Sigmoid colon (tissue), 7 donors: Measurements from ENCODE around the gene ARID3B. TPM values are rescaled to one million over a fixed set of nuclear protein-coding genes. Genes with fewer than 3 reads are reported as not detected.
A peak's percentile ranks its signal among the peaks of the same experiment; 100 is the strongest.

Experiments used
- DNase-seq: peaks from one replicate; pipeline ENCODE4 v3.0.0-alpha.2; 2019
- H3K27ac ChIP-seq, 4 donors: fragments of 200-600 bp; sonication (generic); one replicate each; pipeline ENCODE4 v1.5.1; 2016 to 2019; ENCODE audit warnings: mild to moderate bottlenecking in 1 of 4
- H3K27me3 ChIP-seq, 3 donors: fragments of 200-600 bp; sonication (generic); one replicate each; pipeline ENCODE4 v1.5.1; 2019; ENCODE audit warnings: mild to moderate bottlenecking in 1 of 3
- H3K36me3 ChIP-seq, 4 donors: fragments of 200-600 bp; sonication (generic); one replicate each; pipeline ENCODE4 v1.5.1; 2016 to 2019
- H3K4me1 ChIP-seq, 4 donors: fragments of 200-600 bp; sonication (generic); one replicate each; pipeline ENCODE4 v1.5.1; 2017 to 2019
- H3K4me3 ChIP-seq, 4 donors: fragments of 200-600 bp; sonication (generic); one replicate each; pipeline ENCODE4 v1.5.1; 2017 to 2019; ENCODE audit warnings: mild to moderate bottlenecking in 2 of 4, moderate library complexity in 1 of 4
- H3K9me3 ChIP-seq, 4 donors: fragments of 200-600 bp in 3 of 4; sonication (generic) in 3 of 4; one replicate each; pipeline versions ENCODE4 v1.5.1 to v1.6.1; 2013 to 2019
- CTCF ChIP-seq, 4 experiments: fragments of 450-650 bp in 3 of 4; fragments of 200-600 bp in 1 of 4; IDR thresholded peaks; one replicate each; pipeline ENCODE4 v1.5.1; 2016 to 2019; ENCODE audit warnings: antibody characterized with exemption in 4 of 4, mild to moderate bottlenecking in 3 of 4, moderate library complexity in 2 of 4
- EP300 ChIP-seq, 4 donors: sonication (generic); formaldehyde crosslinking; IDR thresholded peaks; one replicate each; pipeline ENCODE4 v1.6.1; 2017; ENCODE audit warnings: antibody characterized with exemption in 4 of 4
- POLR2A ChIP-seq, 2 donors: fragments of 450-650 bp; IDR thresholded peaks; one replicate each; pipeline ENCODE4 v1.6.1; 2016; ENCODE audit warnings: antibody characterized with exemption in 2 of 2, mild to moderate bottlenecking in 2 of 2, moderate library complexity in 2 of 2
- POLR2AphosphoS5 ChIP-seq, 4 donors: sonication (generic); formaldehyde crosslinking; IDR thresholded peaks; one replicate each; pipeline ENCODE4 v1.6.1; 2017; ENCODE audit warnings: antibody characterized with exemption in 4 of 4
- WGBS, 2 donors: extraction: QIAGEN DNeasy Blood & Tissue Kit; methylation state at CpG; one replicate each; pipeline ENCODE4 v1.1.7; 2013; 5-methylcytosine and 5-hydroxymethylcytosine counted together
- intact Hi-C: fragments of 100-400 bp; cut with DNase I; formaldehyde crosslinking; loops from one replicate; pipeline ENCODE4 v1.15.1; 2023
- polyA plus RNA-seq, 3 donors: library from polyadenylated mRNA; stranded (reverse); fragments of 200-250 nt; gene quantifications; one replicate each; pipeline ENCODE4 v1.2.3, GENCODE V29; 2013
- total RNA-seq, 4 donors: library from RNA; depleted of rRNA; stranded (reverse); fragments of >200 nt; gene quantifications; one replicate each; pipeline ENCODE4 v1.1.0, GENCODE V29; 2016
- donor health status: healthy with polysubstance abuse.
- donor health status: Bipolar disorder and iron deficiency.
- donor health status: healthy.

ARID3B gene
- total and polyA plus RNA-seq, 7 donors = 2.3 to 9.7 (median 5.3) TPM

GRCh38 chr15:74568594-74568993, 27.6 kb downstream of the ARID3B start:
- Histone ChIP-seq H3K9me3 (no peaks in the 10 kb centered on the region), H3K4me1 (peaks cover 0 to 22% (median 16%) of the 10 kb centered on the region in 4 donors), H3K36me3 (peaks cover 0 to 16% (median under 1%) of the 10 kb centered on the region in 4 donors), H3K4me3 (no peak overlapping the region), H3K27me3 (no peaks in the 10 kb centered on the region), H3K27ac (no peak overlapping the region)
- TF ChIP-seq POLR2A (IDR thresholded peaks at IDR 0.05) (no peak), EP300 (IDR thresholded peaks at IDR 0.05) (no peak), CTCF (IDR thresholded peaks at IDR 0.05) (no peak), POLR2AphosphoS5 (IDR thresholded peaks at IDR 0.05) (no peak)
- intact Hi-C loops = no loop called here
- DNase-seq = no peak
- WGBS, 2 donors = 53 to 69% methylated on average over 1 of the region's 1 CpG

- TF ChIP-seq POLR2AphosphoS5 (IDR thresholded peaks at IDR 0.05) (no peak), EP300 (IDR thresholded peaks at IDR 0.05) (no peak), CTCF (IDR thresholded peaks at IDR 0.05) (no peak)
- WGBS, 2 donors = 84 to 88% methylated on average over 4 of the region's 4 CpGs
- intact Hi-C loops = no loop called here
Observed at GRCh38 chr15:74569731-74570070, 28.7 kb downstream of the ARID3B start.

GRCh38 chr15:74571191-74571590, 30.2 kb downstream of the ARID3B start:
- intact Hi-C loops = no loop called here
- Histone ChIP-seq H3K27me3 (no peaks in the 10 kb centered on the region), H3K4me1 (peaks cover 0 to 22% (median 16%) of the 10 kb centered on the region in 4 donors), H3K36me3 (peaks cover 0 to 35% (median 3%) of the 10 kb centered on the region in 4 donors), H3K9me3 (no peaks in the 10 kb centered on the region), H3K27ac (no peak overlapping the region), H3K4me3 (no peak overlapping the region)
- 94 to 95% methylated on average over 3 of the region's 3 CpGs for WGBS, 2 donors
- no peak for TF ChIP-seq POLR2AphosphoS5 (IDR thresholded peaks at IDR 0.05)
- no peak for TF ChIP-seq POLR2A (IDR thresholded peaks at IDR 0.05)
- no peak for TF ChIP-seq CTCF (IDR thresholded peaks at IDR 0.05)
- no peak for TF ChIP-seq EP300 (IDR thresholded peaks at IDR 0.05)
- DNase-seq = no peak

More at GRCh38 chr15:74569731-74570070, 28.7 kb downstream of the ARID3B start:
- DNase-seq = no peak
- Histone ChIP-seq H3K4me3 (no peak overlapping the region), H3K4me1 (peaks cover 0 to 22% (median 16%) of the 10 kb centered on the region in 4 donors), H3K36me3 (peaks cover 0 to 23% (median 3%) of the 10 kb centered on the region in 4 donors), H3K27ac (peak overlapping the region in 3 of 4 donors; percentile 37 to 65 (median 49)), H3K9me3 (no peaks in the 10 kb centered on the region), H3K27me3 (no peaks in the 10 kb centered on the region)

- Histone ChIP-seq H3K27ac (no peak overlapping the region), H3K36me3 (peaks cover 0 to 49% (median 5%) of the 10 kb centered on the region in 4 donors), H3K9me3 (no peaks in the 10 kb centered on the region), H3K4me3 (no peak overlapping the region), H3K27me3 (no peaks in the 10 kb centered on the region), H3K4me1 (peaks cover 0 to 22% (median 16%) of the 10 kb centered on the region in 4 donors)
- TF ChIP-seq EP300 (IDR thresholded peaks at IDR 0.05) (no peak), CTCF (IDR thresholded peaks at IDR 0.05) (no peak), POLR2AphosphoS5 (IDR thresholded peaks at IDR 0.05) (no peak), POLR2A (IDR thresholded peaks at IDR 0.05) (no peak)
- intact Hi-C loops = no loop called here
- DNase-seq = no peak
- WGBS, 2 donors = 96 to 98% methylated on average over 4 of the region's 4 CpGs
Observed at GRCh38 chr15:74573987-74574386, 33.0 kb downstream of the ARID3B start.

GRCh38 chr15:74578496-74578994, 37.5 kb downstream of the ARID3B start:
- no peak for TF ChIP-seq POLR2AphosphoS5 (IDR thresholded peaks at IDR 0.05)
- no peak for TF ChIP-seq POLR2A (IDR thresholded peaks at IDR 0.05)
- no peak for TF ChIP-seq CTCF (IDR thresholded peaks at IDR 0.05)
- TF ChIP-seq EP300 (IDR thresholded peaks at IDR 0.05) = no peak
- 97 to 99% methylated on average over 3 of the region's 3 CpGs for WGBS, 2 donors
- Histone ChIP-seq H3K9me3 (no peaks in the 10 kb centered on the region), H3K36me3 (peaks cover 0 to 43% (median 5%) of the 10 kb centered on the region in 4 donors), H3K27me3 (no peaks in the 10 kb centered on the region), H3K4me3 (no peak overlapping the region), H3K4me1 (no peaks in the 10 kb centered on the region), H3K27ac (no peak overlapping the region)
- no peak for DNase-seq
- intact Hi-C loops = no loop called here
